HCT116 (cell line): ENCODE data around the gene STPG1.

Experiments
- CTCF ChIP-seq, 3 experiments: fragments of 200-600 bp in 1 of 3; sonication (generic) in 1 of 3; IDR thresholded peaks in 2 of 3; conservative IDR thresholded peaks in 1 of 3; 2 replicates each; pipeline ENCODE4 v1.5.1; 2012 to 2017; ENCODE audit warnings: low read depth in 2 of 3, low read length in 2 of 3, antibody characterized with exemption in 1 of 3, borderline replicate concordance in 1 of 3, control low read depth in 1 of 3, mild to moderate bottlenecking in 1 of 3, mixed read lengths in 1 of 3, mixed run types in 1 of 3, moderate library complexity in 1 of 3; ENCODE audit not compliant: insufficient read depth in 1 of 3
- EZH2 ChIP-seq: fragments of 200-600 bp; sonication (generic); IDR thresholded peaks from 2 replicates; pipeline ENCODE4 v1.6.1; 2017; ENCODE audit warnings: antibody characterized with exemption, mixed run types
- EZH2phosphoT487 ChIP-seq: fragments of 200-600 bp; IDR thresholded peaks from 2 replicates; pipeline ENCODE4 v1.6.1; 2018; ENCODE audit warnings: antibody characterized with exemption, borderline replicate concordance
- MAX ChIP-seq: IDR thresholded peaks from 2 replicates; pipeline ENCODE4 v1.6.1; 2012
- RAD21 ChIP-seq: IDR thresholded peaks from 2 replicates; pipeline ENCODE4 v1.6.1; 2012; ENCODE audit warnings: low read depth, mild to moderate bottlenecking
- TCF7L2 ChIP-seq: IDR thresholded peaks from 2 replicates; pipeline ENCODE4 v1.7.0; 2011; ENCODE audit warnings: borderline replicate concordance, inconsistent platforms; ENCODE audit not compliant: insufficient read depth, insufficient read length; ENCODE audit errors: extremely low read depth

- TF ChIP-seq CTCF (IDR thresholded peaks at IDR 0.05 in 2 of 3, conservative IDR thresholded peaks at IDR 0.05 in 1 of 3; ENCODE audit: borderline replicate concordance in 1 of 3, insufficient read depth in 1 of 3, low read depth in 2 of 3, low read length in 2 of 3) (no peak), MAX (no peak), EZH2 (no peak), TCF7L2 (no peak), RAD21 (no peak), EZH2phosphoT487 (no peak)
Observed at GRCh38 chr1:24437631-24438396, 24.2 kb upstream of the STPG1 start.
